H1 (cell line): ENCODE results near the gene LCORL. TPM values are rescaled to one million over a fixed set of nuclear protein-coding genes. Genes with fewer than 3 reads are reported as not detected.

ENCODE experiments used
- CTCF ChIA-PET: fragments of 300-600 bp; sonication (Branson Sonifier 250); formaldehyde crosslinking; loops from one replicate; lab custom pipeline; 2021; ENCODE audit not compliant: partially characterized antibody; lab: Charles Lee
- POLR2A ChIA-PET: fragments of 300-600 bp; sonication (Branson Sonifier 250); formaldehyde crosslinking; loops from one replicate; lab custom pipeline; 2021; ENCODE audit warnings: inconsistent platforms; ENCODE audit not compliant: partially characterized antibody; lab: Charles Lee
- DNase-seq, 2 experiments: peaks; one replicate each; pipeline versions ENCODE4 v3.0.0 to v3.0.0-alpha.2; 2010 to 2022; ENCODE audit warnings: low spot score in 2 of 2, low read depth in 1 of 2, mixed read lengths in 1 of 2
- FAIRE-seq: peaks from 2 replicates; lab custom pipeline; 2011; peaks lifted over from hg19 to GRCh38; lab: Jason Lieb, UNC
- H2AFZ ChIP-seq: 2 replicates; pipeline ENCODE4 v1.8.1; 2012; ENCODE audit warnings: low read length, inconsistent platforms
- H2AK5ac ChIP-seq: 2 replicates; pipeline ENCODE4 v1.6.1; 2013; ENCODE audit warnings: low read depth, low read length
- H2BK120ac ChIP-seq: replicated peaks from 2 replicates; pipeline ENCODE3; 2013; ENCODE audit warnings: low read depth, low read length, inconsistent platforms
- H2BK12ac ChIP-seq: 2 replicates; pipeline ENCODE4 v1.6.1; 2013; ENCODE audit warnings: low read depth, low read length
- H2BK15ac ChIP-seq: 2 replicates; pipeline ENCODE4 v1.6.1; 2013; ENCODE audit warnings: low read length
- H2BK20ac ChIP-seq: 2 replicates; pipeline ENCODE4 v1.6.1; 2013; ENCODE audit warnings: low read length
- H2BK5ac ChIP-seq: 2 replicates; pipeline ENCODE4 v1.6.1; 2013; ENCODE audit warnings: low read depth, low read length
- H3K14ac ChIP-seq: 2 replicates; pipeline ENCODE4 v1.6.1; 2013; ENCODE audit warnings: inconsistent platforms; ENCODE audit not compliant: insufficient read length
- H3K18ac ChIP-seq: 2 replicates; pipeline ENCODE4 v1.6.1; 2013; ENCODE audit warnings: low read length; ENCODE audit errors: extremely low read depth
- H3K23ac ChIP-seq: 2 replicates; pipeline ENCODE4 v1.6.1; 2013; ENCODE audit warnings: inconsistent platforms; ENCODE audit not compliant: insufficient read length
- H3K23me2 ChIP-seq: 2 replicates; pipeline ENCODE4 v1.6.1; 2013; ENCODE audit warnings: low read depth, low read length
- H3K27ac ChIP-seq: 2 replicates; pipeline ENCODE4 v1.6.1; 2011; ENCODE audit warnings: low read depth, low read length, inconsistent platforms
- H3K27me3 ChIP-seq, 4 experiments: replicated peaks in 1 of 4; 1 replicate in 1 of 4; 2 replicates in 3 of 4; pipeline versions ENCODE4 v1.6.1 to v1.8.1; 2011 to 2013; ENCODE audit warnings: low read length in 3 of 4, mild to moderate bottlenecking in 3 of 4, inconsistent platforms in 2 of 4, mixed read lengths in 2 of 4, moderate library complexity in 1 of 4; ENCODE audit not compliant: control insufficient read depth in 3 of 4, insufficient read depth in 3 of 4; ENCODE audit errors: extremely low read depth in 1 of 4
- H3K36me3 ChIP-seq, 4 experiments: 2 replicates each; pipeline versions ENCODE4 v1.6.1 to v1.8.1; 2011 to 2013; ENCODE audit warnings: mild to moderate bottlenecking in 4 of 4, low read length in 3 of 4, moderate library complexity in 2 of 4, control low read depth in 1 of 4, inconsistent platforms in 1 of 4; ENCODE audit not compliant: insufficient read depth in 4 of 4, control insufficient read depth in 2 of 4
- H3K4ac ChIP-seq: replicated peaks from 2 replicates; pipeline ENCODE3; 2013; ENCODE audit warnings: low read length, low read depth, mixed read lengths, inconsistent platforms; ENCODE audit not compliant: insufficient read length
- H3K4me1 ChIP-seq, 4 experiments: replicated peaks in 1 of 4; 1 replicate in 1 of 4; 2 replicates in 3 of 4; pipeline versions ENCODE4 v1.6.1 to v1.8.1; 2011 to 2013; ENCODE audit warnings: low read length in 3 of 4, inconsistent platforms in 2 of 4, mixed read lengths in 1 of 4; ENCODE audit not compliant: insufficient read depth in 4 of 4, control insufficient read depth in 3 of 4
- H3K4me2 ChIP-seq, 2 experiments: 2 replicates each; pipeline versions ENCODE4 v1.6.1 to v1.8.1; 2011 to 2013; ENCODE audit warnings: low read depth in 2 of 2, low read length in 2 of 2, control low read depth in 1 of 2, inconsistent platforms in 1 of 2, mild to moderate bottlenecking in 1 of 2; ENCODE audit not compliant: insufficient read depth in 1 of 2
- H3K4me3 ChIP-seq, 4 experiments: fragments of 200-600, 300-600 bp in 1 of 4; sonication (generic), shearing (Covaris generic), sonication (Bioruptor Twin) in 1 of 4; 2 replicates each; pipeline versions ENCODE4 v1.5.1 to v1.8.1; 2011 to 2016; ENCODE audit warnings: low read length in 4 of 4, low read depth in 3 of 4, control low read depth in 2 of 4, inconsistent platforms in 2 of 4, mild to moderate bottlenecking in 2 of 4, mixed read lengths in 1 of 4, moderate library complexity in 1 of 4; ENCODE audit not compliant: insufficient read depth in 2 of 4; ENCODE audit errors: extremely low read depth in 1 of 4
- H3K56ac ChIP-seq: replicated peaks from 2 replicates; pipeline ENCODE3; 2013; ENCODE audit warnings: low read depth, mild to moderate bottlenecking, mixed read lengths, low read length, inconsistent platforms; ENCODE audit not compliant: insufficient read length
- H3K79me1 ChIP-seq: 2 replicates; pipeline ENCODE4 v1.6.1; 2013; ENCODE audit warnings: low read depth, low read length, control low read depth
- H3K79me2 ChIP-seq, 2 experiments: 2 replicates each; pipeline versions ENCODE4 v1.6.1 to v1.8.1; 2012 to 2013; ENCODE audit warnings: low read length in 2 of 2, mild to moderate bottlenecking in 2 of 2, inconsistent platforms in 1 of 2; ENCODE audit not compliant: insufficient read depth in 2 of 2, control insufficient read depth in 1 of 2
- H3K9ac ChIP-seq, 4 experiments: replicated peaks in 1 of 4; 1 replicate in 1 of 4; 2 replicates in 3 of 4; pipeline versions ENCODE4 v1.6.1 to v1.8.1; 2011 to 2013; ENCODE audit warnings: low read depth in 3 of 4, low read length in 3 of 4, control low read depth in 2 of 4, mild to moderate bottlenecking in 2 of 4, moderate library complexity in 2 of 4, inconsistent platforms in 1 of 4; ENCODE audit errors: extremely low read depth in 1 of 4
- H3K9me3 ChIP-seq, 2 experiments: 2 replicates each; pipeline versions ENCODE4 v1.6.1 to v1.8.1; 2012 to 2013; ENCODE audit warnings: mild to moderate bottlenecking in 2 of 2, moderate library complexity in 2 of 2, control low read depth in 1 of 2, inconsistent platforms in 1 of 2, low read depth in 1 of 2, low read length in 1 of 2, mixed read lengths in 1 of 2; ENCODE audit not compliant: insufficient read depth in 2 of 2
- H4K20me1 ChIP-seq, 2 experiments: replicated peaks in 1 of 2; 2 replicates each; pipeline versions ENCODE3 to v1.8.1; 2011 to 2013; ENCODE audit warnings: inconsistent platforms in 2 of 2, low read length in 2 of 2, mild to moderate bottlenecking in 1 of 2; ENCODE audit not compliant: insufficient read depth in 2 of 2, control insufficient read depth in 1 of 2
- H4K5ac ChIP-seq: 2 replicates; pipeline ENCODE4 v1.6.1; 2013; ENCODE audit warnings: low read length, low read depth, mixed read lengths, inconsistent platforms; ENCODE audit not compliant: insufficient read length
- H4K8ac ChIP-seq: 2 replicates; pipeline ENCODE4 v1.8.0; 2013; ENCODE audit warnings: mild to moderate bottlenecking, moderate library complexity, low read length, inconsistent platforms; ENCODE audit not compliant: insufficient read depth; ENCODE audit errors: extremely low read depth
- H4K91ac ChIP-seq: replicated peaks from 2 replicates; pipeline ENCODE3; 2013; ENCODE audit warnings: low read length, mixed read lengths, inconsistent platforms; ENCODE audit not compliant: insufficient read length
- CHD1 ChIP-seq: IDR thresholded peaks from 2 replicates; pipeline ENCODE4 v1.6.1; 2012; ENCODE audit warnings: low read depth, low read length, improper control_type of control experiment
- E2F6 ChIP-seq: IDR thresholded peaks from 2 replicates; pipeline ENCODE4 v1.6.1; 2012; ENCODE audit warnings: inconsistent platforms
- JUND ChIP-seq: IDR thresholded peaks from 2 replicates; pipeline ENCODE4 v1.6.1; 2011; ENCODE audit warnings: mild to moderate bottlenecking, improper control_type of control experiment, low read length
- SIX5 ChIP-seq: IDR thresholded peaks from 2 replicates; pipeline ENCODE4 v1.6.1; 2011; ENCODE audit warnings: mild to moderate bottlenecking, low read depth, low read length
- TBP ChIP-seq: IDR thresholded peaks from 2 replicates; pipeline ENCODE4 v1.6.1; 2011; ENCODE audit warnings: low read depth, low read length, improper control_type of control experiment
- WGBS, 2 experiments: shearing (Covaris generic) in 1 of 2; methylation state at CpG; one replicate each; pipeline versions ENCODE4 v1.1.6 to v1.1.7; 2013 to 2015; ENCODE audit warnings: low lambda C conversion rate in 2 of 2, mixed read lengths in 2 of 2, inconsistent platforms in 1 of 2, low coverage in 1 of 2, missing lambda C conversion rate in 1 of 2; ENCODE audit not compliant: insufficient replicate concordance in 2 of 2, insufficient coverage in 1 of 2, insufficient read length in 1 of 2; ENCODE audit errors: extremely low coverage in 1 of 2, missing lambda C conversion rate in 1 of 2; 5-methylcytosine and 5-hydroxymethylcytosine counted together
- polyA plus RNA-seq, 7 experiments: library from polyadenylated mRNA; depleted of rRNA in 3 of 7; stranded (reverse) in 5 of 7; unstranded in 2 of 7; fragments of >200 nt in 5 of 7; fragments of 200-250 nt in 2 of 7; gene quantifications; 1 replicate in 5 of 7; 2 replicates in 1 of 7; 4 replicates in 1 of 7; pipeline versions ENCODE4 v1.2.1 to v1.2.3, GENCODE V29; 2011 to 2013; ENCODE audit warnings: missing spikeins in 2 of 7, mixed read lengths in 2 of 7
- total RNA-seq: library from RNA; stranded (reverse); fragmentation: NEBNext Ultra II Directional; extraction: Animal tissue kit (Norgen Biotek cat#: 25700); gene quantifications from 2 replicates; pipeline ENCODE4 v1.2.1, GENCODE V29; 2021

The LCORL gene
- total and polyA plus RNA-seq, 2 of the 8 experiments (the other 6 are each of a cell fraction or from before 2014, with no cell fraction given) = 2.2 to 19.2 TPM

GRCh38 chr4:17894421-17894820 lies 127.1 kb downstream of the LCORL start:
- FAIRE-seq = no peak
- CTCF ChIA-PET = no interaction called here
- TF ChIP-seq JUND (no peak), E2F6 (no peak), SIX5 (no peak), TBP (no peak), CHD1 (no peak)

More at GRCh38 chr4:17894421-17894820, 127.1 kb downstream of the LCORL start:
- no peak overlapping the region for H2BK15ac ChIP-seq
- no peak overlapping the region for H3K18ac ChIP-seq
- no peaks in the 10 kb centered on the region for H3K79me1 ChIP-seq
- H3K9me3 ChIP-seq = no peaks in the 10 kb centered on the region
- H2BK20ac ChIP-seq = no peak overlapping the region
- H3K4ac ChIP-seq = no peak overlapping the region
- H2BK5ac ChIP-seq = no peak overlapping the region
- no peak overlapping the region for H3K9ac ChIP-seq
- no peak overlapping the region for H3K27ac ChIP-seq
- 81% methylated on average over 3 of the region's 3 CpGs; no CpG with 5 or more reads in 1 of the 2 experiments for WGBS, 2 experiments
- POLR2A ChIA-PET = no interaction called here
- H2AK5ac ChIP-seq = no peak overlapping the region
- no peak overlapping the region for H3K56ac ChIP-seq
- no peak overlapping the region for H3K23ac ChIP-seq
- no peak overlapping the region for H4K8ac ChIP-seq
- H2BK12ac ChIP-seq = no peak overlapping the region
- no peak for DNase-seq
- H4K5ac ChIP-seq = no peak overlapping the region
- no peaks in the 10 kb centered on the region for H4K20me1 ChIP-seq
- H3K4me3 ChIP-seq = no peak overlapping the region
- H3K4me1 ChIP-seq = peaks cover 0 to 4% (median 0%) of the 10 kb centered on the region in 4 experiments; a peak in 1 of 7 replicates
- H4K91ac ChIP-seq = no peak overlapping the region
- no peaks in the 10 kb centered on the region for H3K79me2 ChIP-seq
- no peaks in the 10 kb centered on the region for H3K27me3 ChIP-seq
- H3K14ac ChIP-seq = no peak overlapping the region
- H2AFZ ChIP-seq = no peak overlapping the region
- no peak overlapping the region for H2BK120ac ChIP-seq
- H3K36me3 ChIP-seq = no peaks in the 10 kb centered on the region
- no peaks in the 10 kb centered on the region for H3K23me2 ChIP-seq
- H3K4me2 ChIP-seq = no peak overlapping the region
